ENCODE results near the gene HSF5. TPM values are rescaled to one million over a fixed set of nuclear protein-coding genes. Genes with fewer than 3 reads are reported as not detected.

Gene HSF5
- total RNA-seq, 1 donor from 2014 or later: 0.05 TPM

- peaks cover 11% of the 10 kb centered on the region for H3K36me3 Mint-ChIP-seq (ENCODE audit: low read depth)
- H3K27me3 Mint-ChIP-seq (ENCODE audit: low read depth): peaks cover 2% of the 10 kb centered on the region
- DNase-seq (ENCODE audit: low read depth, low spot score): no peak
- peak overlapping the region; percentile 94 for H3K4me3 Mint-ChIP-seq
- no peaks in the 10 kb centered on the region for H3K9me3 Mint-ChIP-seq
- H3K4me1 Mint-ChIP-seq: peaks cover 49% of the 10 kb centered on the region
- no peak for TF ChIP-seq CTCF (conservative IDR thresholded peaks at IDR 0.05)
- no peak overlapping the region for H3K27ac Mint-ChIP-seq (ENCODE audit: unreplicated experiment)
These were observed 27.1 kb upstream of the HSF5 start for GRCh38 chr17:58515286-58515685.

DNA sequence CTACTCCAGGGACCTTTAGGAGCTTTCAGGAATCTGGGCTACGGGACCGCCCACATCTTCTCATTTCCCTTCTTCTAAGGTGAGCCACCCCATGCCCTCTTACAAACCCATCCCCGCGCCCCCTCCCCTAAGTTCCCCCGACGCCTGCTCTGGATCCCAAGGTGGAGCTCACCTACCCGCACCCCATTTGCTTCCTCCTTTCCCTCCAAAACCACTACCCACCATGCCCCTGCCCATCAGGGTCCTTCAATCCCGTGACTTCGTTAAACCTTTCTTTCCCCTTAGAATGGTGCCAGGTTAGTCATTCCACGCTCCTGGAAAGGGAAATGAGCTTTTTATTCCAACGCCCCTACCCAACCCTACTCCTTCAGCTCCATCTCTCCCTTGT lies 26.6 kb upstream of the HSF5 start:
- DNase-seq (ENCODE audit: low read depth, low spot score): no peak
- Mint-ChIP-seq H3K4me1 (peaks cover 49% of the 10 kb centered on the region), H3K36me3 (ENCODE audit: low read depth) (peaks cover 15% of the 10 kb centered on the region), H3K27me3 (ENCODE audit: low read depth) (peaks cover 2% of the 10 kb centered on the region), H3K9me3 (no peaks in the 10 kb centered on the region), H3K27ac (ENCODE audit: unreplicated experiment) (no peak overlapping the region), H3K4me3 (peak overlapping the region; percentile 94)
- no peak for TF ChIP-seq CTCF (conservative IDR thresholded peaks at IDR 0.05)

GRCh38 chr17:58513965-58514769 lies 26.0 kb upstream of the HSF5 start, which contains the start of gene MTMR4:
Gene MTMR4, minus strand, starts transcription at chr17:58514638. Its CDS starts 231 bp downstream, at chr17:58514407.
- Mint-ChIP-seq H3K9me3 (no peaks in the 10 kb centered on the region), H3K4me1 (peaks cover 49% of the 10 kb centered on the region), H3K27me3 (ENCODE audit: low read depth) (peaks cover 2% of the 10 kb centered on the region), H3K4me3 (peak within 1 kb of the TSS; percentile 96), H3K27ac (ENCODE audit: unreplicated experiment) (peak within 1 kb of the TSS; percentile 95), H3K36me3 (ENCODE audit: low read depth) (peaks cover 16% of the 10 kb centered on the region)
- DNase-seq (ENCODE audit: low read depth, low spot score): peak; percentile 79
- TF ChIP-seq CTCF (conservative IDR thresholded peaks at IDR 0.05): no peak

GRCh38 chr17:58513267-58513964 lies 25.2 kb upstream of the HSF5 start:
- DNase-seq (ENCODE audit: low read depth, low spot score): no peak
- Mint-ChIP-seq H3K4me3 (peak overlapping the region; percentile 96), H3K4me1 (peaks cover 44% of the 10 kb centered on the region), H3K27ac (ENCODE audit: unreplicated experiment) (peak overlapping the region; percentile 95), H3K9me3 (no peaks in the 10 kb centered on the region), H3K27me3 (ENCODE audit: low read depth) (peaks cover 2% of the 10 kb centered on the region), H3K36me3 (ENCODE audit: low read depth) (peaks cover 19% of the 10 kb centered on the region)
- no peak for TF ChIP-seq CTCF (conservative IDR thresholded peaks at IDR 0.05)

- Mint-ChIP-seq H3K27ac (ENCODE audit: unreplicated experiment) (no peak overlapping the region), H3K36me3 (ENCODE audit: low read depth) (peaks cover 19% of the 10 kb centered on the region), H3K27me3 (ENCODE audit: low read depth) (no peaks in the 10 kb centered on the region), H3K9me3 (no peaks in the 10 kb centered on the region), H3K4me3 (peak overlapping the region; percentile 11), H3K4me1 (peaks cover 22% of the 10 kb centered on the region)
- TF ChIP-seq CTCF (conservative IDR thresholded peaks at IDR 0.05): no peak
- no peak for DNase-seq (ENCODE audit: low read depth, low spot score)
These were observed 21.9 kb upstream of the HSF5 start for GRCh38 chr17:58510075-58510474.

All from neural crest cell (in vitro differentiated cells).